Measurements from ENCODE around the gene INIP. TPM values are rescaled to one million over a fixed set of nuclear protein-coding genes. Genes with fewer than 3 reads are reported as not detected.

The INIP gene
- polyA plus RNA-seq, 1 donor from 2014 or later: 64.7 TPM

DNA sequence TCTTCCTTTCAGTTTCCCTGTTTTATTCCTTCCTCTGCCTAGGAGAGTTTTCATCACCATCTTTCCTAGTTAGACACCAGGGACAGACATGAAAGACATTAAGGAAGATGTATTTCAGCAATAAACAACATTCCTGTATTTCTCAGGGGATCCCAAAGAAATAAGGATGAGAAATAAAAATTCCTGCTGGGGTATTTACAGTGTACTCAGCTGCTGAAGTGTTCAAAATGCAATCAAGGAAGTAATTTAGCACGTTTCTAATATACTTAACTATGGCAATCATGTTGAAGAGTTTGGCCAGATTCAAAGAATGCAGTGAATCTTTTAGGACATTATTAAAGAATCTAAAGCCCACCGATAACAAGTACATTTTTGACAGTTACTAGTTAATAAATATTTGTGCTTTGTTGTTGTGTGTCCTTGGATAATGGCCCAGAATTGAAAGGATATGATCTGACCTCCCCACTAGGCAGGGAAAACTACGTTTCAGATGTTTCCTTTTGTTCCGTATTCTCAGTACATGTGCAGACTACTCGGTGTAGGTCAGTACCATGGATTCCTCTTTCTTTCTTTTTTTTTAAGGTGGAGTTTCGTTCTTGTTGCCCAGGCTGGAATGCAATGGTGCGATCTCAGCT lies 46.8 kb downstream of the INIP start:
- Histone ChIP-seq H3K9ac (ENCODE audit: low read length) (no peak overlapping the region), H3F3A (ENCODE audit: insufficient read depth, low read length, poor library complexity, severe bottlenecking) (no peaks in the 10 kb centered on the region), H3K9me2 (ENCODE audit: insufficient read depth, low read length) (no peaks in the 10 kb centered on the region), H3K36me3 (ENCODE audit: insufficient read depth, low read length) (no peaks in the 10 kb centered on the region), H3K4me2 (ENCODE audit: low read length) (no peak overlapping the region), H2AFZ (ENCODE audit: low read depth, low read length) (no peak overlapping the region), H3K79me2 (replicated peaks; ENCODE audit: insufficient read depth, low read length) (no peaks in the 10 kb centered on the region), H3K27me3 (ENCODE audit: insufficient read depth, low read depth, low read length) (no peaks in the 10 kb centered on the region), H4K20me1 (ENCODE audit: insufficient read depth) (no peaks in the 10 kb centered on the region), H3K4me3 (ENCODE audit: low read length) (no peak overlapping the region), H3K27ac (ENCODE audit: low read length) (no peak overlapping the region), H3K9me3 (ENCODE audit: low read length) (no peaks in the 10 kb centered on the region)
- TF ChIP-seq, protein P1, sequence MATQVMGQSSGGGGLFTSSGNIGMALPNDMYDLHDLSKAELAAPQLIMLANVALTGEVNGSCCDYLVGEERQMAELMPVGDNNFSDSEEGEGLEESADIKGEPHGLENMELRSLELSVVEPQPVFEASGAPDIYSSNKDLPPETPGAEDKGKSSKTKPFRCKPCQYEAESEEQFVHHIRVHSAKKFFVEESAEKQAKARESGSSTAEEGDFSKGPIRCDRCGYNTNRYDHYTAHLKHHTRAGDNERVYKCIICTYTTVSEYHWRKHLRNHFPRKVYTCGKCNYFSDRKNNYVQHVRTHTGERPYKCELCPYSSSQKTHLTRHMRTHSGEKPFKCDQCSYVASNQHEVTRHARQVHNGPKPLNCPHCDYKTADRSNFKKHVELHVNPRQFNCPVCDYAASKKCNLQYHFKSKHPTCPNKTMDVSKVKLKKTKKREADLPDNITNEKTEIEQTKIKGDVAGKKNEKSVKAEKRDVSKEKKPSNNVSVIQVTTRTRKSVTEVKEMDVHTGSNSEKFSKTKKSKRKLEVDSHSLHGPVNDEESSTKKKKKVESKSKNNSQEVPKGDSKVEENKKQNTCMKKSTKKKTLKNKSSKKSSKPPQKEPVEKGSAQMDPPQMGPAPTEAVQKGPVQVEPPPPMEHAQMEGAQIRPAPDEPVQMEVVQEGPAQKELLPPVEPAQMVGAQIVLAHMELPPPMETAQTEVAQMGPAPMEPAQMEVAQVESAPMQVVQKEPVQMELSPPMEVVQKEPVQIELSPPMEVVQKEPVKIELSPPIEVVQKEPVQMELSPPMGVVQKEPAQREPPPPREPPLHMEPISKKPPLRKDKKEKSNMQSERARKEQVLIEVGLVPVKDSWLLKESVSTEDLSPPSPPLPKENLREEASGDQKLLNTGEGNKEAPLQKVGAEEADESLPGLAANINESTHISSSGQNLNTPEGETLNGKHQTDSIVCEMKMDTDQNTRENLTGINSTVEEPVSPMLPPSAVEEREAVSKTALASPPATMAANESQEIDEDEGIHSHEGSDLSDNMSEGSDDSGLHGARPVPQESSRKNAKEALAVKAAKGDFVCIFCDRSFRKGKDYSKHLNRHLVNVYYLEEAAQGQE (IDR thresholded peaks at IDR 0.05; ENCODE audit: borderline replicate concordance): no peak
- no peak for TF ChIP-seq RAD21 (conservative IDR thresholded peaks at IDR 0.05)
- no peak for TF ChIP-seq MXI1 (conservative IDR thresholded peaks at IDR 0.05; ENCODE audit: poor library complexity, severe bottlenecking)
- TF ChIP-seq EZH2 (IDR thresholded peaks at IDR 0.05; ENCODE audit: borderline replicate concordance, insufficient read depth, low read length, poor library complexity, severe bottlenecking): no peak
- TF ChIP-seq, protein P2, sequence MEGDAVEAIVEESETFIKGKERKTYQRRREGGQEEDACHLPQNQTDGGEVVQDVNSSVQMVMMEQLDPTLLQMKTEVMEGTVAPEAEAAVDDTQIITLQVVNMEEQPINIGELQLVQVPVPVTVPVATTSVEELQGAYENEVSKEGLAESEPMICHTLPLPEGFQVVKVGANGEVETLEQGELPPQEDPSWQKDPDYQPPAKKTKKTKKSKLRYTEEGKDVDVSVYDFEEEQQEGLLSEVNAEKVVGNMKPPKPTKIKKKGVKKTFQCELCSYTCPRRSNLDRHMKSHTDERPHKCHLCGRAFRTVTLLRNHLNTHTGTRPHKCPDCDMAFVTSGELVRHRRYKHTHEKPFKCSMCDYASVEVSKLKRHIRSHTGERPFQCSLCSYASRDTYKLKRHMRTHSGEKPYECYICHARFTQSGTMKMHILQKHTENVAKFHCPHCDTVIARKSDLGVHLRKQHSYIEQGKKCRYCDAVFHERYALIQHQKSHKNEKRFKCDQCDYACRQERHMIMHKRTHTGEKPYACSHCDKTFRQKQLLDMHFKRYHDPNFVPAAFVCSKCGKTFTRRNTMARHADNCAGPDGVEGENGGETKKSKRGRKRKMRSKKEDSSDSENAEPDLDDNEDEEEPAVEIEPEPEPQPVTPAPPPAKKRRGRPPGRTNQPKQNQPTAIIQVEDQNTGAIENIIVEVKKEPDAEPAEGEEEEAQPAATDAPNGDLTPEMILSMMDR (IDR thresholded peaks at IDR 0.05; ENCODE audit: poor library complexity, severe bottlenecking): no peak
- no peak for TF ChIP-seq EP300 (conservative IDR thresholded peaks at IDR 0.05; ENCODE audit: poor library complexity, severe bottlenecking)
- no peak for TF ChIP-seq SMC3 (conservative IDR thresholded peaks at IDR 0.05; ENCODE audit: poor library complexity)
- TF ChIP-seq TAF1 (IDR thresholded peaks at IDR 0.05; ENCODE audit: low read depth): no peak
- no peak for TF ChIP-seq POLR2AphosphoS5 (IDR thresholded peaks at IDR 0.05)

DNA sequence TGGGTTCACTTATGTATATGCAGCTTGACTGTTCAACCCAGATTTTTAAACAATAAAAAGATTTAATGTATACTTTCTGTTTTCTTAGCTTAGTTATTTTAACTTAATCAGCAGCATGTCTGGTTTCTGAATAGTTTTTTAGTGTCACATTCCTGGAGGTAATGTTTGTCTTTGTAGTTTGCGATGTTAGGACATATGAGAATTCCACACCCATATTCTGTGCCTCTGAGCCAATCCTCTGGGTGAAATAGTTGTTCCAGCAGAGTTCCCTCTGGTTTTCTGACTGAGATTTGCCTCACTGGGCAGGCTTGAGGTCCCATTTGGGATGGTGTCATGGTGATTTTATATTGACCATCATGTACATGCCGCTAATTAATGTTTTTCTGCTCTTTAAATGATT lies 48.6 kb downstream of the INIP start:
- Histone ChIP-seq H4K20me1 (ENCODE audit: insufficient read depth) (no peaks in the 10 kb centered on the region), H3K36me3 (ENCODE audit: insufficient read depth, low read length) (no peaks in the 10 kb centered on the region), H3F3A (ENCODE audit: insufficient read depth, low read length, poor library complexity, severe bottlenecking) (no peaks in the 10 kb centered on the region), H3K4me3 (ENCODE audit: low read length) (no peak overlapping the region), H2AFZ (ENCODE audit: low read depth, low read length) (no peak overlapping the region), H3K4me2 (ENCODE audit: low read length) (no peak overlapping the region), H3K9ac (ENCODE audit: low read length) (no peak overlapping the region), H3K79me2 (replicated peaks; ENCODE audit: insufficient read depth, low read length) (no peaks in the 10 kb centered on the region), H3K9me2 (ENCODE audit: insufficient read depth, low read length) (no peaks in the 10 kb centered on the region), H3K9me3 (ENCODE audit: low read length) (no peaks in the 10 kb centered on the region), H3K27me3 (ENCODE audit: insufficient read depth, low read depth, low read length) (no peaks in the 10 kb centered on the region), H3K27ac (ENCODE audit: low read length) (no peak overlapping the region)
- no peak for TF ChIP-seq TAF1 (IDR thresholded peaks at IDR 0.05; ENCODE audit: low read depth)
- TF ChIP-seq SMC3 (conservative IDR thresholded peaks at IDR 0.05; ENCODE audit: poor library complexity): no peak
- no peak for TF ChIP-seq EP300 (conservative IDR thresholded peaks at IDR 0.05; ENCODE audit: poor library complexity, severe bottlenecking)
- TF ChIP-seq POLR2AphosphoS5 (IDR thresholded peaks at IDR 0.05): no peak
- TF ChIP-seq, protein P2 (IDR thresholded peaks at IDR 0.05; ENCODE audit: poor library complexity, severe bottlenecking): no peak
- TF ChIP-seq, protein P1 (IDR thresholded peaks at IDR 0.05; ENCODE audit: borderline replicate concordance): no peak
- no peak for TF ChIP-seq EZH2 (IDR thresholded peaks at IDR 0.05; ENCODE audit: borderline replicate concordance, insufficient read depth, low read length, poor library complexity, severe bottlenecking)
- no peak for TF ChIP-seq RAD21 (conservative IDR thresholded peaks at IDR 0.05)
